GM23248 (cell line): ENCODE results near the gene LYRM1. TPM values are rescaled to one million over a fixed set of nuclear protein-coding genes. Genes with fewer than 3 reads are reported as not detected.
A peak's percentile ranks its signal among the peaks of the same experiment; 100 is the strongest.
"Not testable (repeated sequence)": the region's sequence is repeated elsewhere in the genome, so short reads cannot be mapped to it uniquely, and the experiment has no call there.

Experiments
- DNase-seq: peaks from one replicate; pipeline ENCODE4 v3.0.0-alpha.2; 2015
- H2AFZ ChIP-seq: fragments of 200-600 bp; sonication (generic); 2 replicates; pipeline ENCODE4 v1.6.1; 2016; ENCODE audit warnings: antibody characterized with exemption
- H3F3A ChIP-seq: fragments of 200-600 bp; sonication (generic); 2 replicates; pipeline ENCODE4 v1.6.1; 2016; ENCODE audit warnings: mild to moderate bottlenecking, antibody characterized with exemption, mixed run types; ENCODE audit not compliant: insufficient read depth
- H3K27ac ChIP-seq: fragments of 200-600 bp; sonication (generic); 2 replicates; pipeline ENCODE4 v1.5.1; 2016; ENCODE audit warnings: mild to moderate bottlenecking
- H3K27me3 ChIP-seq: fragments of 200-600 bp; sonication (generic); replicated peaks from 2 replicates; pipeline ENCODE4 v1.6.1; 2016; ENCODE audit warnings: mild to moderate bottlenecking; ENCODE audit not compliant: insufficient read depth
- H3K36me3 ChIP-seq: fragments of 200-600 bp; sonication (generic); 2 replicates; pipeline ENCODE4 v1.6.1; 2016; ENCODE audit warnings: low read depth, mild to moderate bottlenecking
- H3K4me1 ChIP-seq: fragments of 200-600 bp; sonication (generic); 2 replicates; pipeline ENCODE4 v1.6.1; 2016; ENCODE audit warnings: mild to moderate bottlenecking; ENCODE audit not compliant: insufficient read depth
- H3K4me2 ChIP-seq: fragments of 200-600 bp; sonication (generic); one replicate; pipeline ENCODE4 v1.6.1; 2016; ENCODE audit warnings: mild to moderate bottlenecking; ENCODE audit not compliant: unreplicated experiment
- H3K4me3 ChIP-seq: fragments of 200-600 bp; sonication (generic); 2 replicates; pipeline ENCODE4 v1.5.1; 2016; ENCODE audit warnings: mild to moderate bottlenecking
- H3K79me2 ChIP-seq: fragments of 200-600 bp; sonication (generic); 2 replicates; pipeline ENCODE4 v1.6.1; 2016; ENCODE audit warnings: mild to moderate bottlenecking; ENCODE audit not compliant: insufficient read depth
- H3K9ac ChIP-seq: fragments of 200-600 bp; sonication (generic); 2 replicates; pipeline ENCODE4 v1.6.1; 2016; ENCODE audit warnings: mild to moderate bottlenecking
- H3K9me2 ChIP-seq: fragments of 200-600 bp; sonication (generic); 2 replicates; pipeline ENCODE4 v1.6.1; 2016; ENCODE audit warnings: mixed run types, mild to moderate bottlenecking, moderate library complexity; ENCODE audit not compliant: insufficient read depth
- H3K9me3 ChIP-seq: fragments of 200-600 bp; sonication (generic); one replicate; pipeline ENCODE4 v1.6.1; 2017; ENCODE audit warnings: low read depth
- H4K20me1 ChIP-seq: fragments of 200-600 bp; sonication (generic); 2 replicates; pipeline ENCODE4 v1.6.0; 2016; ENCODE audit not compliant: insufficient read depth
- EZH2 ChIP-seq: fragments of 200-600 bp; sonication (generic); IDR thresholded peaks from 2 replicates; pipeline ENCODE4 v1.6.1; 2018; ENCODE audit warnings: antibody characterized with exemption, mild to moderate bottlenecking; ENCODE audit not compliant: insufficient read depth, poor library complexity, severe bottlenecking
- EZH2phosphoT487 ChIP-seq: fragments of 200-600 bp; sonication (generic); IDR thresholded peaks from 2 replicates; pipeline ENCODE4 v1.6.1; 2018; ENCODE audit warnings: antibody characterized with exemption, moderate library complexity, mild to moderate bottlenecking, low read depth; ENCODE audit not compliant: insufficient read depth
- WGBS, 2 experiments: methylation state at CpG; one replicate each; pipeline ENCODE4 v1.1.6; 2015 to 2017; ENCODE audit warnings: low lambda C conversion rate in 2 of 2, low coverage in 1 of 2; ENCODE audit errors: missing lambda C conversion rate in 2 of 2; 5-methylcytosine and 5-hydroxymethylcytosine counted together
- in situ Hi-C: fragments of 300-500 bp; cut with MboI; formaldehyde crosslinking; loops from 2 replicates; pipeline ENCODE4 v1.15.0; 2020
- polyA plus RNA-seq: library from polyadenylated mRNA; unstranded; fragments of >200 nt; fragmentation: Nextera tagmentation; extraction: Ambion mirVana; gene quantifications from 2 replicates; pipeline ENCODE4 v1.2.1, GENCODE V29; 2016
- total RNA-seq: library from RNA; depleted of rRNA; stranded (reverse); fragments of >200 nt; shearing (Covaris generic); gene quantifications from 2 replicates; pipeline ENCODE4 v1.2.3, GENCODE V29; 2014

The LYRM1 gene
- total and polyA plus RNA-seq, 2 experiments from 2014 or later: 32.1 to 40.9 TPM

DNA sequence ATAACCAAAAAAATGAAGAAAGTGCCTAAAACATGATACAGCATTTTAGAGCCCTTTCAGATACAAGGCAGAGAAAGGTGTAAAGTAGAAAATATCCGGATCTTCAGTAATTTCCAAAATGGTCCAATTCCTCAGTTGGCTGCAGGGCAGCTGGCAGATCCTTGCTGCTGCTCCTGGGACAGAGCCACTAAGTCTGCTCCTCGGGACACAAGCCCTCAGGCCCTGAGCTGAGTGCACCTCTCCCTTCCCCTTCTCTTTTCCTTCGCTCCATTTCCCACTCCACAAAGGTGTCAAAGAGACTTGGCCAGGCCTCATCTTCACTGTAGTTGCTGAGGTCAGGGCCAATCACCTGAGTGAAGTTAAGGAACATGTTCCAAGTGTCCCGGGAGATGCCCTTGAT is 40.9 kb upstream of the LYRM1 start:
- Histone ChIP-seq H3K27me3 (no peaks in the 10 kb centered on the region), H3K79me2 (peaks cover 94% of the 10 kb centered on the region), H2AFZ (no peak overlapping the region), H3K4me1 (peaks cover 7% of the 10 kb centered on the region), H3K9me2 (no peaks in the 10 kb centered on the region), H3K9ac (no peak overlapping the region), H3K36me3 (peaks cover 50% of the 10 kb centered on the region), H4K20me1 (no peaks in the 10 kb centered on the region), H3F3A (peaks cover 17% of the 10 kb centered on the region), H3K4me3 (no peak overlapping the region), H3K9me3 (no peaks in the 10 kb centered on the region), H3K27ac (no peak overlapping the region), H3K4me2 (no peak overlapping the region)
- 49% methylated on average over 3 to 4 of the region's 4 CpGs for WGBS, 2 experiments
- TF ChIP-seq EZH2phosphoT487: no peak
- TF ChIP-seq EZH2: no peak
- no peak for DNase-seq
- in situ Hi-C loops: no loop called here

DNA sequence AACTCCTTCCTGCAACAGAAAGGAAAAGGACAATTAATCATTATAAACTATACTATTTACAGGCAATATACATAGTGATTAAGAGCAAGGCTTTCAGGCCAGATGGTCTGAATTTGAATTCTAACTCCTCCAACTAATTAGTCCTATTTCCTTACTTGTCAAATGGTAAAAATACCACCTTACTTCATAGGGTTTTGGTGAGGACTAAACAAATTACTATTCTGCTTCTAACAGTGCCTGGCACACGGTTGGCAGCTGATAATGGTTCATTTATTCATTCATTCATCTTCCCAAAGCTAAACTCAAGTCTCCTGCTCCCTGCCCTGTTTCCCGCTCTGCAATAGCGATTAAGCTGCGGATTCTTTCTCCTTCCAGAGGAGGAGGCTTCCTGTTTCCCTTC is 40.2 kb upstream of the LYRM1 start:
- H3K4me3 ChIP-seq: no peak overlapping the region
- H2AFZ ChIP-seq: no peak overlapping the region
- no peaks in the 10 kb centered on the region for H3K9me2 ChIP-seq
- TF ChIP-seq EZH2phosphoT487 (no peak), EZH2 (no peak)
- DNase-seq: no peak
- no peak overlapping the region for H3K4me2 ChIP-seq
- in situ Hi-C loops: no loop called here
- H3K9ac ChIP-seq: no peak overlapping the region
- no peaks in the 10 kb centered on the region for H3K9me3 ChIP-seq
- WGBS, 2 experiments: 88 to 94% methylated on average over 4 of the region's 4 CpGs
- H3K79me2 ChIP-seq: peaks cover 94% of the 10 kb centered on the region
- H3K4me1 ChIP-seq: peaks cover 12% of the 10 kb centered on the region
- H3K27me3 ChIP-seq: no peaks in the 10 kb centered on the region
- H3K27ac ChIP-seq: no peak overlapping the region
- H3K36me3 ChIP-seq: peaks cover 43% of the 10 kb centered on the region
- peaks cover 21% of the 10 kb centered on the region for H3F3A ChIP-seq
- H4K20me1 ChIP-seq: no peaks in the 10 kb centered on the region

DNA sequence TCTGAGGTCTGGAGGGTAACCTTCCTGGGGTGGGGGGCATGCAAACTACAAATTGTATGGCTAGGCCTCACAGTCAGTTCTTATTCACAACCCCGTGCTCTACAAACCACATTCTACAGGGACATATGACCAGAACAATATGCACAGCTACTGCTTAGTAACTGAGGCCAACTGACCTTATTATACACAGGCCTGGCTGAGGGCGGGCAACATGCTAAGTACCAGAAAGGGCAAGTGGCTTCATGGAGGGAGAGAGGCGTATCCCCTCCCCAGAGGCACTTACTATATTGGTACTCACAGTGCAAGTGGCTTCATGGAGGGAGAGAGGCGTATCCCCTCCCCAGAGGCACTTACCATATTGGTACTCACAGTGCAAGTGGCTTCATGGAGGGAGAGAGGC is 39.6 kb upstream of the LYRM1 start:
- Histone ChIP-seq H3K4me1 (peaks cover 19% of the 10 kb centered on the region), H3K79me2 (peaks cover 94% of the 10 kb centered on the region), H3F3A (peaks cover 28% of the 10 kb centered on the region), H3K36me3 (peaks cover 40% of the 10 kb centered on the region)
- H4K20me1 ChIP-seq, DNase-seq, H3K9ac ChIP-seq, H2AFZ ChIP-seq, H3K4me2 ChIP-seq, H3K27me3 ChIP-seq, H3K9me2 ChIP-seq, H3K27ac ChIP-seq, H3K4me3 ChIP-seq, in situ Hi-C loops, H3K9me3 ChIP-seq: not testable (repeated sequence)
- WGBS, 2 experiments: 90 to 93% methylated on average over 3 to 4 of the region's 4 CpGs

DNA sequence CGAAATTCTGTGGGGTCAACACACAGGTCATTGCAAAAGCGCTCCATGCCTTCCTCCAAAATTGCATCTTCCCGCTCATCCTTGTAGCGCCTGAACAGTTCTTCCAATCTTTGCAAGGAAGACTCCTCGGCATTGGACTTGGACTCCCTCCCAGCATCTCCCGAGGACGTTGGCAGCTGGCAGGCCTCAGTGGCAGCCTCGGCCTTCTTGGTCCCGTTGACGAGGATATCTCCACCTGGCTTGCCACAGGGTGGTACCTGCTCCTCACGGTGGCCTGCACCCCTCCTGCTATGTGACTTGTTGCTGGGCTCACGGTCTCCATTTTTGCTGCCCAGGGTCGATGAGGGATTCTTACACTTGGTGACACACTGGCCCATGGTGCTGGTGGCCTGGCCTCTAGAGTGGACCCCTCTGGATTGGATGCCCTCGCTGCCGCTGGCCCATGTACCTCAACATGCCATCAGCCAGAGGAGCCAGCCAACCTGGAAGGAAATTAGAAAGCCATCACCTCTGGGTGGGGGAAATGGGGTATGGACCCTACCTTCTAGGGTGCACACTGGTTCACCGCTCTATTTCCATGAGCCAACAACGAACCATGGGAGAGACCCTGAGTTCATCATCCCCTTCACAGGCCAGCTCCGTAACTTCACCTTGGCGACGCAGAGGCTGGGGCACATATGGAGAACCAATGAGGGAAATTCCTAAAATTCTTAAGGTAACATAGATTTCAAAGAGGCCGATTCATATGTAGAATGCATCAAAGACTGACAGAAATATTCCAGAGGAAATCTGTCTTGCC is 38.2 kb upstream of the LYRM1 start:
- Histone ChIP-seq H3K4me1 (peaks cover 32% of the 10 kb centered on the region), H3K9me3 (no peaks in the 10 kb centered on the region), H2AFZ (no peak overlapping the region), H3K79me2 (peaks cover 94% of the 10 kb centered on the region), H4K20me1 (no peaks in the 10 kb centered on the region), H3K9ac (no peak overlapping the region), H3K9me2 (no peaks in the 10 kb centered on the region), H3K4me2 (no peak overlapping the region), H3K4me3 (no peak overlapping the region), H3K27me3 (no peaks in the 10 kb centered on the region), H3F3A (peaks cover 41% of the 10 kb centered on the region), H3K27ac (no peak overlapping the region), H3K36me3 (peaks cover 32% of the 10 kb centered on the region)
- DNase-seq: no peak
- 95 to 96% methylated on average over 21 of the region's 21 CpGs for WGBS, 2 experiments
- in situ Hi-C loops: no loop called here
- no peak for TF ChIP-seq EZH2phosphoT487
- TF ChIP-seq EZH2: no peak

DNA sequence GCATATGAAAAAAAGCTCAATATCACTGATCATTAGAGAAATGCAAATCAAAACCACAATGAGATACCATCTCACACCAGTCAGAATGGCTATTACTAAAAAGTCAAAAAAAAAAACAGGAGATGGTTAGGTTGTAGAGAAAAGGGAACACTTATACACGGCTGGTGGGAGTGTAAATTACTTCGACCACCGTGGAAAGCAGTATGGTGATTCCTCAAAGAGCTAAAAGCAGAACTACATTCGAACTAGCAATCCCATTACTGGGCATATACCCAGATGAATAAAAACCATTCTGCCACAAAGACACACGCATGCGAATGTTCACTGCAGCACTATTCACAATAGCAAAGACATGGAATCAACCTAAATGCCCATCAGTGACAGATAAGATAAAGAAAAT is 36.2 kb upstream of the LYRM1 start:
- H3K27me3 ChIP-seq, H3K4me3 ChIP-seq, in situ Hi-C loops, H2AFZ ChIP-seq, H3K9me3 ChIP-seq, H3K9ac ChIP-seq, H3K9me2 ChIP-seq, H4K20me1 ChIP-seq, DNase-seq: not testable (repeated sequence)
- peaks cover 53% of the 10 kb centered on the region for H3K4me1 ChIP-seq
- peak overlapping the region; percentile 98; the same call in 1 of the 2 replicates for H3K27ac ChIP-seq
- peaks cover 100% of the 10 kb centered on the region for H3K79me2 ChIP-seq
- 91 to 92% methylated on average over 6 of the region's 6 CpGs for WGBS, 2 experiments
- H3K4me2 ChIP-seq: peak overlapping the region; percentile 51
- peaks cover 52% of the 10 kb centered on the region for H3F3A ChIP-seq
- peaks cover 30% of the 10 kb centered on the region for H3K36me3 ChIP-seq
